Neural progenitor cell (in vitro differentiated cells): ENCODE results near the gene PRPF40A. TPM values are rescaled to one million over a fixed set of nuclear protein-coding genes. Genes with fewer than 3 reads are reported as not detected.

ENCODE experiments used
- DNase-seq: peaks from one replicate; pipeline ENCODE4 v3.0.0-alpha.2; 2016; ENCODE audit warnings: low spot score
- H2AFZ ChIP-seq: fragments of 200-600 bp; sonication (generic); replicated peaks from 2 replicates; pipeline ENCODE4 v1.6.1; 2016; ENCODE audit warnings: antibody characterized with exemption
- H3F3A ChIP-seq: fragments of 200-600 bp; sonication (generic); 2 replicates; pipeline ENCODE4 v1.6.1; 2016; ENCODE audit warnings: antibody characterized with exemption, low read depth
- H3K27ac ChIP-seq: fragments of 200-600 bp; sonication (generic); 2 replicates; pipeline ENCODE4 v1.5.1; 2016; ENCODE audit warnings: mild to moderate bottlenecking
- H3K27me3 ChIP-seq: fragments of 200-600 bp; sonication (generic); 2 replicates; pipeline ENCODE4 v1.6.1; 2016; ENCODE audit warnings: mild to moderate bottlenecking, moderate library complexity
- H3K36me3 ChIP-seq: fragments of 200-600 bp; sonication (generic); 2 replicates; pipeline ENCODE4 v1.5.1; 2016
- H3K4me1 ChIP-seq: fragments of 200-600 bp; sonication (generic); 2 replicates; pipeline ENCODE4 v1.6.1; 2016; ENCODE audit warnings: mixed run types
- H3K4me2 ChIP-seq: fragments of 200-600 bp; sonication (generic); 2 replicates; pipeline ENCODE4 v1.6.1; 2016
- H3K4me3 ChIP-seq: fragments of 200-600 bp; sonication (generic); 2 replicates; pipeline ENCODE4 v1.5.1; 2016
- H3K79me2 ChIP-seq: fragments of 200-600 bp; sonication (generic); 2 replicates; pipeline ENCODE4 v1.6.1; 2016; ENCODE audit warnings: low read depth
- H3K9ac ChIP-seq: fragments of 200-600 bp; sonication (generic); 2 replicates; pipeline ENCODE4 v1.6.1; 2016
- H3K9me3 ChIP-seq: fragments of 200-600 bp; sonication (generic); 2 replicates; pipeline ENCODE4 v1.5.1; 2016; ENCODE audit warnings: low read depth
- H4K20me1 ChIP-seq: fragments of 200-600 bp; sonication (generic); 2 replicates; pipeline ENCODE4 v1.6.1; 2016; ENCODE audit warnings: low read depth
- H3K27ac Mint-ChIP-seq: 3 replicates; pipeline ENCODE4 v1.8.0; 2021; ENCODE audit warnings: mixed read lengths
- H3K27me3 Mint-ChIP-seq: 2 replicates; pipeline ENCODE4 v1.8.0; 2022; ENCODE audit warnings: low read depth, mild to moderate bottlenecking, inconsistent platforms, moderate library complexity, mixed read lengths; ENCODE audit not compliant: insufficient read depth
- H3K36me3 Mint-ChIP-seq: 3 replicates; pipeline ENCODE4 v1.8.0; 2021; ENCODE audit warnings: mixed read lengths
- H3K4me1 Mint-ChIP-seq: 3 replicates; pipeline ENCODE4 v1.8.0; 2021; ENCODE audit warnings: mixed read lengths
- H3K4me3 Mint-ChIP-seq: 3 replicates; pipeline ENCODE4 v1.8.0; 2021; ENCODE audit warnings: mild to moderate bottlenecking, moderate library complexity, mixed read lengths
- H3K9me3 Mint-ChIP-seq: 3 replicates; pipeline ENCODE4 v1.8.0; 2020; ENCODE audit warnings: mixed read lengths
- EZH2 ChIP-seq: fragments of 200-600 bp; sonication (generic); IDR thresholded peaks from 2 replicates; pipeline ENCODE4 v1.6.1; 2017; ENCODE audit warnings: antibody characterized with exemption, mild to moderate bottlenecking, moderate library complexity
- EZH2phosphoT487 ChIP-seq: fragments of 200-600 bp; sonication (generic); IDR thresholded peaks from 2 replicates; pipeline ENCODE4 v1.6.1; 2017; ENCODE audit warnings: antibody characterized with exemption
- total RNA-seq: library from RNA; depleted of rRNA; stranded (reverse); fragments of >200 nt; gene quantifications from 2 replicates; pipeline ENCODE4 v1.2.3, GENCODE V29; 2015; ENCODE audit warnings: low replicate concordance
- TF ChIP-seq, protein P1 (sequence below): fragments of 200-600 bp; sonication (generic); IDR thresholded peaks from 2 replicates; pipeline ENCODE4 v1.5.1; 2017; ENCODE audit warnings: antibody characterized with exemption, mild to moderate bottlenecking

Gene PRPF40A
- total RNA-seq, 1 donor from 2014 or later: 257 TPM

DNA sequence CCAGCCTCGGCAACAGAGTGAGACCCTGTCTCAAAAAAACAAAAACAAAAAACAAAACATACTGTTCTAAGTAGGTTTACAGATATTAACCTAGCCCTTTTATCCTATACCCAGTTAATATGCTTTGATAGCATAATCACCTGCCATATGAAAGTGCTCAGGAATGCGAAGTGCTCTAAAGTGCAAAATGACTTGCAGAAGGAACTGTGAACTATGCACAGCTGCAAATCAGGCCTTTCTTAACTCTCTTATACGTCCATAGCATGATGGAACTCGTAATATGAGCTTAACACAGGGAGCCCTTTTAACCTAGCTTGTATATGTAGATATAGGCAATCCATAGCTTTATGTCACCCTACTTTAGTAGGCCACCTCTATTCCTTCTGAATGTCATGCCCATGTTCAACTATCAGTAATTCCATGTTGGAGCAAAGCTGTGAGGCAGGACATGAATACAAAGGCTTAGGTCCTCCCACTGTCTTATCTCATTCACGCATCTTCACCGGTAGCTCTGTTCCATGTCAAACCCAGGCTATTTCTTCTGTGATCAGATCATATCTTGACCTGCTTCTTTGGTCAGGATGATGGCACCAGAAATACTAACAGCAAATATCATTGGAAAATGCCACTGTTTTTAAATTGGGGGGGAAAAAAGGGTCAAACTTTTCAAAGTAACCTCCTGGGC, 72.9 kb downstream of the PRPF40A start:
- no peak overlapping the region for H3K27ac ChIP-seq
- H3K36me3 Mint-ChIP-seq: peaks cover 34% of the 10 kb centered on the region

DNA sequence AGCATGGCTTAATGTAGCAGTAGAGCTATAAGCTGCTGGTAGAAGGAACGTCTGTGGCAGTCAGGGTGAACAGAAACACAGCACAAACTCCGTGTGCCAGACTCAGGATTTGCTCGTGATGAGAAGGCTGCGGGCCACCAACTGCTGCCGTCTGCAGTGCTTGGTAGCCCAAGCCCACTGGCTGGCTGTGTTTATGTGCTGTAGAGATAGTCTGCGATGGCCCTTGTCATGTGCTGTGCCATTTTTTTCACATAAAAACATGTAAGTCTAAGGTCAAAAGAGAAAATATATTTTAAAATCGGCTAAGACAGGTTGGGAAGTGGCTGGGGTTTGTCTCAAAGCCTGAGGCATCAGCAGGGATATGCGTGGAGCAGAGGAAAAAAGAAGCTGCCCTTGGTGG, 78.7 kb downstream of the PRPF40A start:
- no peak overlapping the region for H3K27ac ChIP-seq

More for the DNA sequence above, 72.9 kb downstream of the PRPF40A start:
- no peak for TF ChIP-seq EZH2
- TF ChIP-seq EZH2phosphoT487: no peak
- TF ChIP-seq, protein P1, sequence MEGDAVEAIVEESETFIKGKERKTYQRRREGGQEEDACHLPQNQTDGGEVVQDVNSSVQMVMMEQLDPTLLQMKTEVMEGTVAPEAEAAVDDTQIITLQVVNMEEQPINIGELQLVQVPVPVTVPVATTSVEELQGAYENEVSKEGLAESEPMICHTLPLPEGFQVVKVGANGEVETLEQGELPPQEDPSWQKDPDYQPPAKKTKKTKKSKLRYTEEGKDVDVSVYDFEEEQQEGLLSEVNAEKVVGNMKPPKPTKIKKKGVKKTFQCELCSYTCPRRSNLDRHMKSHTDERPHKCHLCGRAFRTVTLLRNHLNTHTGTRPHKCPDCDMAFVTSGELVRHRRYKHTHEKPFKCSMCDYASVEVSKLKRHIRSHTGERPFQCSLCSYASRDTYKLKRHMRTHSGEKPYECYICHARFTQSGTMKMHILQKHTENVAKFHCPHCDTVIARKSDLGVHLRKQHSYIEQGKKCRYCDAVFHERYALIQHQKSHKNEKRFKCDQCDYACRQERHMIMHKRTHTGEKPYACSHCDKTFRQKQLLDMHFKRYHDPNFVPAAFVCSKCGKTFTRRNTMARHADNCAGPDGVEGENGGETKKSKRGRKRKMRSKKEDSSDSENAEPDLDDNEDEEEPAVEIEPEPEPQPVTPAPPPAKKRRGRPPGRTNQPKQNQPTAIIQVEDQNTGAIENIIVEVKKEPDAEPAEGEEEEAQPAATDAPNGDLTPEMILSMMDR: no peak
- H3K4me1 ChIP-seq: peaks cover 27% of the 10 kb centered on the region
- Mint-ChIP-seq H3K4me3 (no peak overlapping the region), H3K9me3 (no peaks in the 10 kb centered on the region), H3K4me1 (peaks cover 19% of the 10 kb centered on the region), H3K27me3 (peaks cover 5% of the 10 kb centered on the region), H3K27ac (no peak overlapping the region)
- no peaks in the 10 kb centered on the region for H3K79me2 ChIP-seq
- H2AFZ ChIP-seq: no peak overlapping the region
- H3K27me3 ChIP-seq: no peaks in the 10 kb centered on the region
- DNase-seq: no peak
- H3K9me3 ChIP-seq: no peaks in the 10 kb centered on the region
- H3K36me3 ChIP-seq: peaks cover 3% of the 10 kb centered on the region
- H3K9ac ChIP-seq: no peak overlapping the region
- H3F3A ChIP-seq: peaks cover 35% of the 10 kb centered on the region
- no peak overlapping the region for H3K4me2 ChIP-seq
- no peak overlapping the region for H3K4me3 ChIP-seq
- H4K20me1 ChIP-seq: peaks cover 7% of the 10 kb centered on the region

DNA sequence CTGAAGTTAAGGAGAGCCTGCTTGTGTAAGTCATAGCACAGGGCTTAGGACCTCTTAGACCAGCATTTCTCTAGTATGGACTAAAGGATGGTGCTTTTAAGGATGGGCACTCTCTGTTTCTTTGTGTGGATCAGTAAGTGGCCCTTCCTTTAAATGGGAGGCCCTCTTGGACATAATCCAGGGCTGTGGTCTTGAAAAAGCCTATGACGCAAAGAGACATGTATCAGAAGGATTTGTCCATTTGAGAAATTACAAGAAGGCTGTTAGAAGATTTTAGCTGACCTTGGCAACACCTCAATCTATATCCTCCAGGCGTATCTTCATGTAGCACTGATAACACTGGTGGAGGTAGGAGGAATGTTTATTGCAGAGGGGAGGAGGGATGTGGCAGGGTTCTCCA, 79.2 kb downstream of the PRPF40A start:
- Histone ChIP-seq H3K4me2 (no peak overlapping the region), H3K9ac (no peak overlapping the region), H3K36me3 (peaks cover 3% of the 10 kb centered on the region), H3K27me3 (no peaks in the 10 kb centered on the region), H3K27ac (no peak overlapping the region), H3F3A (peaks cover 7% of the 10 kb centered on the region), H3K9me3 (no peaks in the 10 kb centered on the region), H3K4me1 (peaks cover 3% of the 10 kb centered on the region), H3K79me2 (no peaks in the 10 kb centered on the region), H4K20me1 (peaks cover 13% of the 10 kb centered on the region), H2AFZ (no peak overlapping the region), H3K4me3 (no peak overlapping the region)
- no peak for DNase-seq
- Mint-ChIP-seq H3K4me3 (no peak overlapping the region), H3K27ac (peak overlapping the region; percentile 37), H3K9me3 (no peaks in the 10 kb centered on the region), H3K4me1 (peaks cover 4% of the 10 kb centered on the region), H3K36me3 (peaks cover 29% of the 10 kb centered on the region), H3K27me3 (no peaks in the 10 kb centered on the region)
- no peak for TF ChIP-seq EZH2
- TF ChIP-seq, protein P1: no peak
- no peak for TF ChIP-seq EZH2phosphoT487

More for the DNA sequence above, 78.7 kb downstream of the PRPF40A start:
- H3K36me3 ChIP-seq: peaks cover 3% of the 10 kb centered on the region
- H3K4me2 ChIP-seq: no peak overlapping the region
- H3K4me3 ChIP-seq: no peak overlapping the region
- H3K27ac Mint-ChIP-seq: no peak overlapping the region
- H3K9me3 Mint-ChIP-seq: no peaks in the 10 kb centered on the region
- no peaks in the 10 kb centered on the region for H3K79me2 ChIP-seq
- no peak overlapping the region for H3K4me3 Mint-ChIP-seq
- H4K20me1 ChIP-seq: peaks cover 13% of the 10 kb centered on the region
- no peak for DNase-seq
- H3K36me3 Mint-ChIP-seq: peaks cover 32% of the 10 kb centered on the region
- no peaks in the 10 kb centered on the region for H3K27me3 ChIP-seq
- peaks cover 4% of the 10 kb centered on the region for H3K4me1 Mint-ChIP-seq
- no peak overlapping the region for H2AFZ ChIP-seq
- H3K27me3 Mint-ChIP-seq: peaks cover 2% of the 10 kb centered on the region
- H3K9me3 ChIP-seq: no peaks in the 10 kb centered on the region
- H3K4me1 ChIP-seq: peaks cover 3% of the 10 kb centered on the region
- H3F3A ChIP-seq: peaks cover 7% of the 10 kb centered on the region
- TF ChIP-seq EZH2 (no peak), EZH2phosphoT487 (no peak)
- TF ChIP-seq, protein P1: no peak
- no peak overlapping the region for H3K9ac ChIP-seq
